Measurements from ENCODE around the gene DHRS2. TPM values are rescaled to one million over a fixed set of nuclear protein-coding genes. Genes with fewer than 3 reads are reported as not detected.

DHRS2 gene
- total and polyA plus RNA-seq, 2 of the 13 experiments (the other 11 are each of a cell fraction or from before 2014, with no cell fraction given): 1,621 to 3,021 TPM

- 0 out of 2 replicates have a peak, but pooled peaks have one; percentile 24 for TF ChIP-seq HBP1 (CRISPR knock-in tag; IDR thresholded peaks at IDR 0.05; ENCODE audit: low read depth)
- TF ChIP-seq SIX1 (CRISPR knock-in tag; IDR thresholded peaks at IDR 0.05; ENCODE audit: borderline replicate concordance): no peak
- TF ChIP-seq NR2F1 (CRISPR knock-in tag; IDR thresholded peaks at IDR 0.05): no peak; a peak in 1 of 4 replicates
- TF ChIP-seq ATRX (CRISPR knock-in tag; IDR thresholded peaks at IDR 0.05; ENCODE audit: borderline replicate concordance): no peak
- TF ChIP-seq, protein P1, sequence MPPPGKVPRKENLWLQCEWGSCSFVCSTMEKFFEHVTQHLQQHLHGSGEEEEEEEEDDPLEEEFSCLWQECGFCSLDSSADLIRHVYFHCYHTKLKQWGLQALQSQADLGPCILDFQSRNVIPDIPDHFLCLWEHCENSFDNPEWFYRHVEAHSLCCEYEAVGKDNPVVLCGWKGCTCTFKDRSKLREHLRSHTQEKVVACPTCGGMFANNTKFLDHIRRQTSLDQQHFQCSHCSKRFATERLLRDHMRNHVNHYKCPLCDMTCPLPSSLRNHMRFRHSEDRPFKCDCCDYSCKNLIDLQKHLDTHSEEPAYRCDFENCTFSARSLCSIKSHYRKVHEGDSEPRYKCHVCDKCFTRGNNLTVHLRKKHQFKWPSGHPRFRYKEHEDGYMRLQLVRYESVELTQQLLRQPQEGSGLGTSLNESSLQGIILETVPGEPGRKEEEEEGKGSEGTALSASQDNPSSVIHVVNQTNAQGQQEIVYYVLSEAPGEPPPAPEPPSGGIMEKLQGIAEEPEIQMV (CRISPR knock-in tag; IDR thresholded peaks at IDR 0.05; ENCODE audit: low read depth): 0 out of 2 replicates have a peak, but pooled peaks have one; percentile 47
- TF ChIP-seq ZNF17 (CRISPR knock-in tag; IDR thresholded peaks at IDR 0.05): no peak
- TF ChIP-seq, protein P2, sequence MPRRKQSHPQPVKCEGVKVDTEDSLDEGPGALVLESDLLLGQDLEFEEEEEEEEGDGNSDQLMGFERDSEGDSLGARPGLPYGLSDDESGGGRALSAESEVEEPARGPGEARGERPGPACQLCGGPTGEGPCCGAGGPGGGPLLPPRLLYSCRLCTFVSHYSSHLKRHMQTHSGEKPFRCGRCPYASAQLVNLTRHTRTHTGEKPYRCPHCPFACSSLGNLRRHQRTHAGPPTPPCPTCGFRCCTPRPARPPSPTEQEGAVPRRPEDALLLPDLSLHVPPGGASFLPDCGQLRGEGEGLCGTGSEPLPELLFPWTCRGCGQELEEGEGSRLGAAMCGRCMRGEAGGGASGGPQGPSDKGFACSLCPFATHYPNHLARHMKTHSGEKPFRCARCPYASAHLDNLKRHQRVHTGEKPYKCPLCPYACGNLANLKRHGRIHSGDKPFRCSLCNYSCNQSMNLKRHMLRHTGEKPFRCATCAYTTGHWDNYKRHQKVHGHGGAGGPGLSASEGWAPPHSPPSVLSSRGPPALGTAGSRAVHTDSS (CRISPR knock-in tag; conservative IDR thresholded peaks at IDR 0.05): no peak
- no peak for TF ChIP-seq MYC (CRISPR knock-in tag; IDR thresholded peaks at IDR 0.05; ENCODE audit: borderline replicate concordance)
- no peak for TF ChIP-seq ZNF569 (CRISPR knock-in tag; IDR thresholded peaks at IDR 0.05; ENCODE audit: borderline replicate concordance)
- TF ChIP-seq PTBP1 (IDR thresholded peaks at IDR 0.05; ENCODE audit: low read depth, low read length, poor library complexity, severe bottlenecking): no peak
- TF ChIP-seq ARNT2 (CRISPR knock-in tag; IDR thresholded peaks at IDR 0.05; ENCODE audit: low read depth): no peak
- no peak for TF ChIP-seq SNRNP70 (IDR thresholded peaks at IDR 0.05; ENCODE audit: low read depth, low read length)
- TF ChIP-seq ZNF362 (CRISPR knock-in tag; IDR thresholded peaks at IDR 0.05; ENCODE audit: borderline replicate concordance): no peak; the same call in 1 of the 2 replicates
- no peak for TF ChIP-seq SMARCE1 (IDR thresholded peaks at IDR 0.05; ENCODE audit: borderline replicate concordance)
- TF ChIP-seq SRSF1 (optimal IDR thresholded peaks at IDR 0.05; ENCODE audit: low read depth, low read length): no peak
- no peak for TF ChIP-seq ATF7 (IDR thresholded peaks at IDR 0.05)
- no peak for TF ChIP-seq ATF7 (CRISPR knock-in tag; IDR thresholded peaks at IDR 0.05)
- TF ChIP-seq SYNCRIP (IDR thresholded peaks at IDR 0.05; ENCODE audit: insufficient read depth, low read depth, low read length): no peak
- no peak for TF ChIP-seq ZNF331 (CRISPR knock-in tag; IDR thresholded peaks at IDR 0.05)
- TF ChIP-seq ZNF275 (CRISPR knock-in tag; IDR thresholded peaks at IDR 0.05; ENCODE audit: borderline replicate concordance): no peak
- no peak for TF ChIP-seq CAMTA2 (CRISPR knock-in tag; IDR thresholded peaks at IDR 0.05; ENCODE audit: borderline replicate concordance)
- TF ChIP-seq ZNF260 (CRISPR knock-in tag; IDR thresholded peaks at IDR 0.05; ENCODE audit: borderline replicate concordance, low read depth): no peak
- TF ChIP-seq THAP8 (CRISPR knock-in tag; IDR thresholded peaks at IDR 0.05; ENCODE audit: borderline replicate concordance): no peak
These were observed 35.8 kb upstream of the DHRS2 start (continued) for GRCh38 chr14:23600322-23600707.

Data from HepG2 (cell line).